PFSK-1 (cell line): ENCODE data around the gene KRT13.

ENCODE experiments used
- POLR2AphosphoS5 ChIP-seq: IDR thresholded peaks from 2 replicates; pipeline ENCODE4 v1.6.1; 2012; ENCODE audit warnings: low read depth, mild to moderate bottlenecking, control low read depth, low read length, moderate library complexity
- TAF1 ChIP-seq: IDR thresholded peaks from 2 replicates; pipeline ENCODE4 v1.6.1; 2012; ENCODE audit warnings: low read length, control low read depth, borderline replicate concordance; ENCODE audit not compliant: insufficient read depth
- TF ChIP-seq, protein P1 (sequence below), 2 experiments: IDR thresholded peaks; 2 replicates each; pipeline versions ENCODE4 v1.6.1 to v1.8.0; 2011 to 2012; ENCODE audit warnings: low read depth in 2 of 2, low read length in 2 of 2, control low read depth in 1 of 2, inconsistent platforms in 1 of 2, mild to moderate bottlenecking in 1 of 2, moderate library complexity in 1 of 2; ENCODE audit not compliant: insufficient read depth in 1 of 2

DNA sequence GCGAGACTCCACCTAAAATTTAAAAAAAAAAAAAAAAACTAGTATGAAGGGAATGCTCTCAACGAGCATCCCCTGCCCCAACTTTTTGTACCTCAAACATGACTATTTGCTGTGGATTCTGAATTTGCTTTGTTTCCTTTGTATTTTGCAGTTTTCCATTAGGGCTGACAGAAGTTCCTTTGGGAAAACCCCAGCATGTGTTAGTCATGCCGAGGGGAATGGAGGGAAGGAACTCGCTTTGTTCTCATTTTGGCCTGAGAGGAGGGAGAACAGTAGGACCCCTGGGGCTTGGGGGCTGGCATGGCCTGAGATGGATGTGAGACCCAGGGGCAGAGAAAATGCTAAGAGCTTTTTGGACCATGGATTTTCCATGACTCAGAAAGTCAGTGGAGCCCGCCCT, 46.0 kb upstream of the KRT13 start:
- TF ChIP-seq, protein P1, sequence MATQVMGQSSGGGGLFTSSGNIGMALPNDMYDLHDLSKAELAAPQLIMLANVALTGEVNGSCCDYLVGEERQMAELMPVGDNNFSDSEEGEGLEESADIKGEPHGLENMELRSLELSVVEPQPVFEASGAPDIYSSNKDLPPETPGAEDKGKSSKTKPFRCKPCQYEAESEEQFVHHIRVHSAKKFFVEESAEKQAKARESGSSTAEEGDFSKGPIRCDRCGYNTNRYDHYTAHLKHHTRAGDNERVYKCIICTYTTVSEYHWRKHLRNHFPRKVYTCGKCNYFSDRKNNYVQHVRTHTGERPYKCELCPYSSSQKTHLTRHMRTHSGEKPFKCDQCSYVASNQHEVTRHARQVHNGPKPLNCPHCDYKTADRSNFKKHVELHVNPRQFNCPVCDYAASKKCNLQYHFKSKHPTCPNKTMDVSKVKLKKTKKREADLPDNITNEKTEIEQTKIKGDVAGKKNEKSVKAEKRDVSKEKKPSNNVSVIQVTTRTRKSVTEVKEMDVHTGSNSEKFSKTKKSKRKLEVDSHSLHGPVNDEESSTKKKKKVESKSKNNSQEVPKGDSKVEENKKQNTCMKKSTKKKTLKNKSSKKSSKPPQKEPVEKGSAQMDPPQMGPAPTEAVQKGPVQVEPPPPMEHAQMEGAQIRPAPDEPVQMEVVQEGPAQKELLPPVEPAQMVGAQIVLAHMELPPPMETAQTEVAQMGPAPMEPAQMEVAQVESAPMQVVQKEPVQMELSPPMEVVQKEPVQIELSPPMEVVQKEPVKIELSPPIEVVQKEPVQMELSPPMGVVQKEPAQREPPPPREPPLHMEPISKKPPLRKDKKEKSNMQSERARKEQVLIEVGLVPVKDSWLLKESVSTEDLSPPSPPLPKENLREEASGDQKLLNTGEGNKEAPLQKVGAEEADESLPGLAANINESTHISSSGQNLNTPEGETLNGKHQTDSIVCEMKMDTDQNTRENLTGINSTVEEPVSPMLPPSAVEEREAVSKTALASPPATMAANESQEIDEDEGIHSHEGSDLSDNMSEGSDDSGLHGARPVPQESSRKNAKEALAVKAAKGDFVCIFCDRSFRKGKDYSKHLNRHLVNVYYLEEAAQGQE (IDR thresholded peaks at IDR 0.05; ENCODE audit: insufficient read depth in 1 of 2, low read depth in 2 of 2, low read length in 2 of 2): no peak
- TF ChIP-seq POLR2AphosphoS5 (no peak), TAF1 (no peak)
